ENCODE measurements around the gene PCDHA9.
"Not testable (repeated sequence)": the region's sequence is repeated elsewhere in the genome, so short reads cannot be mapped to it uniquely, and the experiment has no call there.

Gene PCDHA9

DNA sequence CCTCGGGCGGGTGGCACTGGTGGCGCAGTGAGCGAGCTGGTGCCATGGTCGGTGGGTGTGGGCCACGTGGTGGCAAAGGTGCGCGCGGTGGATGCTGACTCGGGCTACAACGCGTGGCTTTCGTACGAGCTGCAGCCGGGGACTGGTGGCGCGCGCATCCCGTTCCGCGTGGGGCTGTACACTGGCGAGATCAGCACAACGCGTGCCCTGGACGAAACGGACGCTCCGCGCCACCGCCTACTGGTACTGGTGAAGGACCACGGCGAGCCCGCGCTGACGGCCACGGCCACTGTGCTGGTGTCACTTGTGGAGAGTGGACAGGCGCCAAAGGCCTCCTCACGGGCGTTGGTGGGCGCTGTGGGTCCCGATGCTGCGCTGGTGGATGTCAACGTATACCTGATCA lies 39.3 kb upstream of the PCDHA9 start:
- DNase-seq (ENCODE audit: extremely low read depth, low read depth): no peak
- TF ChIP-seq, protein P1, sequence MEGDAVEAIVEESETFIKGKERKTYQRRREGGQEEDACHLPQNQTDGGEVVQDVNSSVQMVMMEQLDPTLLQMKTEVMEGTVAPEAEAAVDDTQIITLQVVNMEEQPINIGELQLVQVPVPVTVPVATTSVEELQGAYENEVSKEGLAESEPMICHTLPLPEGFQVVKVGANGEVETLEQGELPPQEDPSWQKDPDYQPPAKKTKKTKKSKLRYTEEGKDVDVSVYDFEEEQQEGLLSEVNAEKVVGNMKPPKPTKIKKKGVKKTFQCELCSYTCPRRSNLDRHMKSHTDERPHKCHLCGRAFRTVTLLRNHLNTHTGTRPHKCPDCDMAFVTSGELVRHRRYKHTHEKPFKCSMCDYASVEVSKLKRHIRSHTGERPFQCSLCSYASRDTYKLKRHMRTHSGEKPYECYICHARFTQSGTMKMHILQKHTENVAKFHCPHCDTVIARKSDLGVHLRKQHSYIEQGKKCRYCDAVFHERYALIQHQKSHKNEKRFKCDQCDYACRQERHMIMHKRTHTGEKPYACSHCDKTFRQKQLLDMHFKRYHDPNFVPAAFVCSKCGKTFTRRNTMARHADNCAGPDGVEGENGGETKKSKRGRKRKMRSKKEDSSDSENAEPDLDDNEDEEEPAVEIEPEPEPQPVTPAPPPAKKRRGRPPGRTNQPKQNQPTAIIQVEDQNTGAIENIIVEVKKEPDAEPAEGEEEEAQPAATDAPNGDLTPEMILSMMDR (IDR thresholded peaks at IDR 0.05; ENCODE audit: low read depth, low read length, missing control alignments): no peak
- no peak overlapping the region for H3K4me3 ChIP-seq (replicated peaks; ENCODE audit: low read depth, low read length)

DNA sequence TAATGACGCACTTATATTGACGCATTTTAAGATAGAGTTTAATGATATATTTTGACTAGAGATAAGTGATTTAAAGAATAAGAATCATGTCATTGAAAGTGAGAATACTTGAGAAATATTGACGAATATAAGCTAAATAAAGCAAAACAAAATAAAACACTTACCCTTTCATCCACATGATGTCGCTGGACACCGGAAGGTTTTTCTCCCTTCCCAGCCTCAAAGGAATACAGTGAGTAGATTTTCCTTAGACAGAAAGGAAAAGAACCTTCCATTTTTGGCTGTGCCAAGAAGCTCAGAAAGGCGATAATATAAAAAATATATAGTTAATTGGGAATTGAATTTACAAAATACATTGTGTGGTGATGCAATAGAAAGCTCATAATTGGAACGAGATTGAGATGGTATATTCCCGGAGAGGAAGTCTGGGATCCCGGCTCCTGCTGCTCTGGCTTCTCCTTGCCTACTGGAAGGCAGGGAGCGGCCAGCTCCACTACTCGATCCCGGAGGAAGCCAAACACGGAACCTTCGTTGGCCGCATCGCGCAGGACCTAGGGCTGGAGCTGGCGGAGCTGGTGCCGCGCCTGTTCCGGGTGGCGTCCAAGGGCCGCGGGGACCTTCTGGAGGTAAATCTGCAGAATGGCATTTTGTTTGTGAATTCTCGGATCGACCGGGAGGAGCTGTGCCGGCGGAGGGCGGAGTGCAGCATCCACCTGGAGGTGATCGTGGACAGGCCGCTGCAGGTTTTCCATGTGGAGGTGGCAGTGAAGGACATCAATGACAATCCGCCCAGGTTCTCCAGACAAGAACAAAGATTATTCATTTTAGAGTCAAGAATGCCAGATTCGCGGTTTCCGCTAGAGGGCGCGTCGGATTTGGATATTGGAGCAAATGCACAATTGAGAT lies 26.6 kb upstream of the PCDHA9 start, which contains the start of gene PCDHA5:
TSS of gene PCDHA5 (plus strand) at position 239 of the 906 bp plus-strand sequence.
- TF ChIP-seq, protein P1 (IDR thresholded peaks at IDR 0.05; ENCODE audit: low read depth, low read length, missing control alignments): peak; percentile 66
- DNase-seq (ENCODE audit: extremely low read depth, low read depth): no peak
- no peak within 1 kb of the TSS for H3K4me3 ChIP-seq (replicated peaks; ENCODE audit: low read depth, low read length)

DNA sequence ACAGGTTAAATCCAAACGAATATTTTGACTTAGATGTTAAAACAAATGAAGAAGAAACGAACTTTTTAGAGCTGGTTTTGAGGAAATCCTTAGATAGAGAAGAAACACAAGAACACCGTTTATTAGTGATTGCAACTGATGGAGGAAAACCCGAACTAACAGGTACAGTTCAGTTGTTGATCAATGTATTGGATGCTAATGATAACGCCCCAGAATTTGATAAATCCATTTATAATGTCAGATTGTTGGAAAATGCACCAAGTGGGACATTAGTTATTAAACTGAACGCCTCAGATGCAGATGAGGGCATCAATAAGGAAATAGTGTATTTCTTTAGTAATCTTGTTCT lies 25.9 kb upstream of the PCDHA9 start:
- no peak overlapping the region for H3K4me3 ChIP-seq (replicated peaks; ENCODE audit: low read depth, low read length)
- DNase-seq (ENCODE audit: extremely low read depth, low read depth): no peak
- TF ChIP-seq, protein P1 (IDR thresholded peaks at IDR 0.05; ENCODE audit: low read depth, low read length, missing control alignments): no peak

DNA sequence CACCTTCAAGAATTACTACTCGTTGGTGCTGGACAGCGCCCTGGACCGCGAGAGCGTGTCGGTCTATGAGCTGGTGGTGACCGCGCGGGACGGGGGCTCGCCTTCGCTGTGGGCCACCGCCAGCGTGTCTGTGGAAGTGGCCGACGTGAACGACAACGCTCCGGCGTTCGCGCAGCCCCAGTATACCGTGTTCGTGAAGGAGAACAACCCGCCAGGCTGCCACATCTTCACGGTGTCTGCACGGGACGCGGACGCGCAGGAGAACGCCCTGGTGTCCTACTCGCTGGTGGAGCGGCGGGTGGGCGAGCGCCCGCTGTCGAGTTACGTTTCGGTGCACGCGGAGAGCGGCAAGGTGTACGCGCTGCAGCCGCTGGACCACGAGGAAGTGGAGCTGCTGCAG lies 25.2 kb upstream of the PCDHA9 start:
- H3K4me3 ChIP-seq (replicated peaks; ENCODE audit: low read depth, low read length); DNase-seq (ENCODE audit: extremely low read depth, low read depth): not testable (repeated sequence)

DNA sequence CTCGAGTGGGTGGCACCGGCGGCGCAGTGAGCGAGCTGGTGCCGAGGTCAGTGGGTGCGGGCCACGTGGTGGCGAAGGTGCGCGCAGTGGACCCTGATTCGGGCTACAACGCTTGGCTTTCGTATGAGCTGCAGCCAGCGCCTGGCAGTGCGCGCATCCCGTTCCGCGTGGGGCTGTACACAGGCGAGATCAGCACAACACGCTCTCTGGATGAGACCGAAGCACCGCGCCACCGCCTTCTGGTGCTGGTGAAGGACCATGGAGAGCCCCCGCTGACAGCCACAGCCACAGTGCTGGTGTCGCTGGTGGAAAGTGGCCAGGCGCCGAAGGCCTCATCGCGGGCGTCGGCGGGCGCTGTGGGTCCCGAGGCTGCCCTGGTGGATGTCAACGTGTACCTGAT lies 24.7 kb upstream of the PCDHA9 start:
- TF ChIP-seq, protein P1 (IDR thresholded peaks at IDR 0.05; ENCODE audit: low read depth, low read length, missing control alignments): no peak
- no peak overlapping the region for H3K4me3 ChIP-seq (replicated peaks; ENCODE audit: low read depth, low read length)
- no peak for DNase-seq (ENCODE audit: extremely low read depth, low read depth)

DNA sequence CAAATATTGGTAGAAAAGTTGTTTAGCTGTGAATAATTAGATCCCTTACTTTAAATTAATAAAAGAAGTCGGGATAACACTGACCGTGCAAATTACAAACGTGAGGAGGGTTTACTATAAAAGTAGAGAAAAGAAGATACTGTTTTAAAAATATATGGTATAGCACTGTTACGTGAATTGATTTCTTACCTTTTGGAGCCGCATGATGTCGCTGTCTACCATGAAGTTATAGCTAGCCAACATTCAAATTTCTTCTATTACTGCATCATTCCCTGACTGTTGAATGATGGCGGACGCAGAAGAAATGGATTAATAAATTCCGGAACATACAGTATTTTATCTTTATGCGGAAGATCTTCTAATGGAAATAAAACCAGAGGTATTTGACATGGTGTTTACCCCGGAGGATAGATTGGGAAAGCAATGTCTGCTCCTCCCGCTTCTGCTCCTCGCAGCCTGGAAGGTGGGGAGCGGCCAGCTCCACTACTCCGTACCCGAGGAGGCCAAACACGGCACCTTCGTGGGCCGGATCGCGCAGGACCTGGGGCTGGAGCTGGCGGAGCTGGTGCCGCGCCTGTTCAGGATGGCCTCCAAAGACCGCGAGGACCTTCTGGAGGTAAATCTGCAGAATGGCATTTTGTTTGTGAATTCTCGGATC lies 20.3 kb upstream of the PCDHA9 start, which contains the start of gene PCDHA6:
TSS of gene PCDHA6 (plus strand) at position 257 of the 658 bp plus-strand sequence. CDS start at position 389, 132 bp downstream.
- TF ChIP-seq, protein P1 (IDR thresholded peaks at IDR 0.05; ENCODE audit: low read depth, low read length, missing control alignments): no peak
- H3K4me3 ChIP-seq (replicated peaks; ENCODE audit: low read depth, low read length): no peak within 1 kb of the TSS
- no peak for DNase-seq (ENCODE audit: extremely low read depth, low read depth)

DNA sequence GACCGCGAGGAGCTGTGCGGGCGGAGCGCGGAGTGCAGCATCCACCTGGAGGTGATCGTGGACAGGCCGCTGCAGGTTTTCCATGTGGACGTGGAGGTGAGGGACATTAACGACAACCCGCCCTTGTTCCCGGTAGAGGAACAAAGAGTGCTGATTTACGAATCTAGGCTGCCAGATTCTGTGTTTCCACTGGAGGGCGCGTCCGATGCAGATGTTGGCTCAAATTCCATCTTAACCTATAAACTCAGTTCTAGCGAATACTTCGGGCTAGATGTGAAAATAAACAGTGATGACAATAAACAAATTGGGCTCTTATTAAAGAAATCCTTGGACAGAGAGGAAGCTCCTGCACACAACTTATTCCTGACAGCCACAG lies 19.8 kb upstream of the PCDHA9 start:
- no peak overlapping the region for H3K4me3 ChIP-seq (replicated peaks; ENCODE audit: low read depth, low read length)

DNA sequence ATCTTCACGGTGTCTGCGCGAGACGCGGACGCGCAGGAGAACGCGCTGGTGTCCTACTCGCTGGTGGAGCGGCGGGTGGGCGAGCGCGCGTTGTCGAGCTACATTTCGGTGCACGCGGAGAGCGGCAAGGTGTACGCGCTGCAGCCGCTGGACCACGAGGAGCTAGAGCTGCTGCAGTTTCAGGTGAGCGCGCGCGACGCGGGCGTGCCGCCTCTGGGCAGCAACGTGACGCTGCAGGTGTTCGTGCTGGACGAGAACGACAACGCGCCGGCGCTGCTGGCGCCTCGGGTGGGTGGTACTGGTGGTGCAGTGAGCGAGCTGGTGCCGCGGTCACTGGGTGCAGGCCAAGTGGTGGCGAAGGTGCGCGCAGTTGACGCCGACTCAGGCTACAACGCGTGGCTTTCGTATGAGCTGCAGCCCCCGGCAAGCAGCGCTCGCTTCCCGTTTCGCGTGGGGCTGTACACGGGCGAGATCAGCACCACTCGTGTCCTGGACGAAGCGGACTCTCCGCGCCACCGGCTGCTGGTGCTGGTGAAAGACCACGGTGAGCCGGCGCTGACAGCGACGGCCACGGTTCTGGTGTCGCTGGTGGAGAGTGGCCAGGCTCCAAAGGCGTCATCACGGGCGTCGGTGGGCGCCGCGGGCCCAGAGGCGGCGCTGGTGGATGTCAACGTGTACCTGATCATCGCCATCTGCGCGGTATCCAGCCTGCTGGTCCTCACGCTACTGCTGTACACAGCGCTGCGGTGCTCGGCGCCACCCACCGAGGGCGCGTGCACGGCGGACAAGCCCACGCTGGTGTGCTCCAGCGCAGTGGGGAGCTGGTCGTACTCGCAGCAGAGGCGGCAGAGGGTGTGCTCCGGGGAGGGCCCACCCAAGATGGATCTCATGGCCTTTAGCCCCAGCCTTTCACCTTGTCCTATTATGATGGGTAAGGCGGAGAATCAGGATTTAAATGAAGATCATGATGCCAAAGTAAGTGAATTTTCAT lies 18.4 kb upstream of the PCDHA9 start:
- not testable (repeated sequence) for DNase-seq (ENCODE audit: extremely low read depth, low read depth); H3K4me3 ChIP-seq (replicated peaks; ENCODE audit: low read depth, low read length)

More for the DNA sequence above, 19.8 kb upstream of the PCDHA9 start:
- no peak for DNase-seq (ENCODE audit: extremely low read depth, low read depth)
- TF ChIP-seq, protein P1 (IDR thresholded peaks at IDR 0.05; ENCODE audit: low read depth, low read length, missing control alignments): no peak

Data from HFF-Myc (cell line).